Stimulated activated naive CD4-positive, alpha-beta T cell treated with Interleukin-2 at 50 U/mL for 16 hours (primary cell): ENCODE measurements around the gene CHMP2A.
"Not testable (repeated sequence)": the region's sequence is repeated elsewhere in the genome, so short reads cannot be mapped to it uniquely, and the experiment has no call there.

ENCODE experiments used
- DNase-seq: peaks from one replicate; lab custom pipeline; 2025; lab: John Stamatoyannopoulos, UW

CHMP2A gene

GRCh38 chr19:58554494-58555368, at the start of gene CHMP2A:
Gene CHMP2A (minus strand): TSS chr19:58555105. CDS start chr19:58554212, 893 bp downstream.
- no peak for DNase-seq

DNA sequence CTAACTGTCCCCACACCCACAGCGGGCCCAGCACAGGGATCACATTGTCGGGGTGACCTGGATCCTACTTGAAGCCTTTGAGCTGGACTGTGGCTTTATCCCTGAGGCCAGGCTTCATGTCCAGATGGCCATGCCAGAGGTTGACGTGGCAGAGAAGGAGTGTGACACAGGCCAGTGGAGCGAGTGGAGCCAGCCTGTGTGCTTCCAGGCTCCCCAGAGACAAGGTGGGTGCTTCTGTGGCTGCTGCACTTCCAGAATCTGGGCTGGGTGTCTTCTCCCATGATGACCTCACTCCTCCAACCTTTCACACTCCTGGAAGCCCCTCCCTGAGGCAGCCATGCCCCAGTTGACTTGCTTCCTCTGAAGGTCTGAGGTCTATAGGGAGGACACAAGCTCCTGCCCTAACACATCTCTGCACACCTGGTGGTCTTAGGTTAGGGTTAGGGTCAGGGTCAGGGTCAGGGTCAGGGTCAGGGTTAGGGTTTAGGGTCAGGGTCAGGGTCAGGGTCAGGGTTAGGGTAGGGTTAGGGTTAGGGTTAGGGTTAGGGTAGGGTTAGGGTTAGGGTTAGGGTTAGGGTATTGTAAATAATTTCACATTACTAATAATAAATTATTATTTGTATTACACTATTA, 31.3 kb upstream of the CHMP2A start:
- DNase-seq: no peak

DNA sequence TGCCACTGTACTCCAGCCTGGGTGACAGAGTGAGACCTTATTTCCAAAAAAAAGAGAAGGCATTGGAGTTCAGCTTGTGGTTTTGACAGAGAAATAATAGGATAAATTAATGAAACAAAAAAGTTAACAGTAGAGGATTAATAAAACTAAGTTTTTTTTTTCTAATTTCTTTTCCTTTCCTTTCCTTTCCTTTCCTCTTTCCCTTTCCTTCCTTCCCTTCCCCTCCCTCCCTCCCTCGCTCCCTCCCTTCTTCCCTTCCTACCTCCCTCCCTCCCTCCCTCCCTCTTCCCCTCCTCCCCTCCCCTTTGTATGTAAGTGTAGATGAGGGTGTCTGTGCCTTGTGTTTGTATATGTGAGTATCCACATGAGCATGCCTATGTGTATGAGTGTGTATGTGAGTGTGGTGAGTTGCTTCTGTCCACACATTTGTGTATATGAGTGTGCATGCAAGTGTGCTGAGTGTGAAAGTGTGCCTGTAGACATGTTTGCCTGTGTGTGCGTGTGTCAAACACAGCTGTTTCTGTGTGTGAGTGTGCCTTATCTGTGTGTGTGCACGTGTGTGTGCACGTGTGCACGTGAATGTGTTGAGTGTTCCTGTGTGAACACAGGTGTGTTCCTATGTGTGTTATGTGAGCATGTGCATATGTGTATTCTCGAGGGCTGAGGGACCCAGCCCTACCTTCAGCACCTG, 30.7 kb upstream of the CHMP2A start:
- DNase-seq: no peak

DNA sequence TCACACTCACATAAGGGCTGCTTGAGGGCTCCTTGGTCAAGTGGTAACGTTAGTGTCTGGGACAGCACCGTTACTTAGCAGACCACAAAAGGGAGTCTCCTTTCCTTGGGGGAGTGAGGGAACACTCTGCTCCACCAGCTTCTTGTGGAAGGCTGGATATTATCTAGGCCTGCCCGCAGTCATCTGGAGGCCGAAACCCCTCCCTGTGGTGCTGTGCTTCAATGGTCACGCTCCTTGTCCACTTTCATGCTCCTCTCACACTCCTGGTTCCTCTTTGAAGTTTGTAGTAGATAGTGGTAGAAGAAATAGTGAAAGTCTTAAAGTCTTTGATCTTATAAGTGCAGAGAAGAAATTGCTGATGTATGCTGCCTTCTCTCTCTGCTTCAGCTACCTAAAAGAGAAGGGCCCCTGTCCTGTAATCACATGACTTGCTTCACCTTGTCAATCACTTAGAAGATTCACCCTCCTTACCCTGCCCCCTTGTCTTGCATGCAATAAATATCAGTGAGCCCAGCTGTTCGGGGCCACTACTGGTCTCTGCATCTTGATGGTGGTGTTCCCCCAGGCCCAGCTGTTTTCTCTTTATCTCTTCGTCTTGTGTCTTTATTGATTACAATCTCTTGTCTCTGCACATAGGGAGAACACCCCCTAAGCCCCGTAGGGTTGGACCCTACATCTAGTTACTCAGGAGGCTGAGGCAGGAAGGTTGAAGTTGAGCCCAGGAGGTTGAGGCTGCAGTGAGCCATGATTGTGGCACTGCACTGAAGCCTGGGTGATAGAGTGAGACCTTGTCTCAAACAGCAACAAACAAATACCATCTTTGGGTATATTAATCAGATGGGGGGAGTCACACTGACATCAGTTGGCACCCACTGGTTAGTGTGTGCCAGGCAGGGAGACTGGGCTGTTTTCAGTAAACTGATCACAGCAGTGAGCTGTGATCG, 29.9 kb upstream of the CHMP2A start:
- DNase-seq: no peak

DNA sequence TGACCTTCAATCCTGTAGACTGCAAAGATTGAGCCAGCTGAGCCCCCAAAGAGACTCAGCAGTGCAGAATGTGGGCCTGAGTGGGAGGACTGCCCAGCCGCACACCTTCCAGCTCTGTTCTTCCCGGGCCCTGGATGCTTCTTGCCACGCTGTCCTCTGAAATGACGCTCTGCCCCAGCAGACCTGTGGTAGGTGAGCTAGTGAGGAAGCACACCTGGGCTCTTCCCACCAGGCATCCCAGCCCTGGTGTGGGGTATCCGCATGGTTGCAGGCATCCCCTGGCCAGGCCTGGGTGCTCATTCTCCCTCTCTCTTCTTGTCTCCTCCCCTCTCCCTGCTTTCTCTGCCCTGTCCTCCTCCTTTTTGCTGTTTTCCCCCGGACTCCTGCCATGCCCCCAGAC, 28.1 kb upstream of the CHMP2A start:
- DNase-seq: no peak

DNA sequence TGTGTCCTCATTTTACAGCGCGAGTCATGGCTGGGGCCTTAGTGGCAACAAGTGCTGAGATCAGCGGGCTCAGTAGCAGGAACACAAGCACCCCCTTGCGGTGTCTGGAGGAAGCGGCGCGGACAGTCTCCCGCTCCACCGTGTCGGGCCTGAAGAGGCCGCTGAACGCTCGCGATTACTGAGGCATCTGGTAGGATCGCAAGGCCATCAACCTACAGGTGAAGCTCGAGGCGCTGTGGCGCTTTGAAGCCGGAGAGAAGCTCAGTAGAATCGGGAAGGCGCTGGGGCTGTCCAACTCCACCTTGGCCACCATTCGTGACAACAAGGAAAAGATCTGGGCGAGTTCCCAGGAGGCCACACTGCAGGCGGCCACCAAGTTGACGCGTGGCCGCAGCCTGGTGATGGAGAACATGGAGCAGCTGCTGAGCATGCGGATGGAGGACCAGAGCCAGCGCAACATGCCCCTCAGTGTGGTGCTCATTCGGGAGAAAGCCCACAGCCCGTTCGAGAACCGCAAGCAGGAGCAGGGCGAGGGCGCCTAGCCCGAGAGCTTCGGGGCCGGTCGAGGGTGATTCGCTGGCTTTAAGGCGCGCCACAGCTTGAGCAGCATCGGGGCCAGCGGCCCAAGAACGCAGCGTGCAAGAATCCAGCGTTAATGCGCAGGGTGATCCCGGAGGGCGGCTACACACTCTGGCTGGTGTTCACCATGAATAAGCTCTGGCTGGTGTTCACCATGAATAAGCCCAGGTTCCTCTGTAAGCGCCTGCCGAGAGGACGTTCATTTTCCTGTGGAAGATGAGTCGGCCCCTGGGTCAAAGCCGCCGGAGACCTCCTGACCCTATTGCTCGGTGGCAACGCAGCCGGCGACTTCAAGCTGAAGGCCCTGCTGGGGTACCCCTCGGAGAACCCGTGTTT, 26.6 kb upstream of the CHMP2A start:
- no peak for DNase-seq

- DNase-seq: no peak
Observed at GRCh38 chr19:58579473-58580142, 24.7 kb upstream of the CHMP2A start.

DNA sequence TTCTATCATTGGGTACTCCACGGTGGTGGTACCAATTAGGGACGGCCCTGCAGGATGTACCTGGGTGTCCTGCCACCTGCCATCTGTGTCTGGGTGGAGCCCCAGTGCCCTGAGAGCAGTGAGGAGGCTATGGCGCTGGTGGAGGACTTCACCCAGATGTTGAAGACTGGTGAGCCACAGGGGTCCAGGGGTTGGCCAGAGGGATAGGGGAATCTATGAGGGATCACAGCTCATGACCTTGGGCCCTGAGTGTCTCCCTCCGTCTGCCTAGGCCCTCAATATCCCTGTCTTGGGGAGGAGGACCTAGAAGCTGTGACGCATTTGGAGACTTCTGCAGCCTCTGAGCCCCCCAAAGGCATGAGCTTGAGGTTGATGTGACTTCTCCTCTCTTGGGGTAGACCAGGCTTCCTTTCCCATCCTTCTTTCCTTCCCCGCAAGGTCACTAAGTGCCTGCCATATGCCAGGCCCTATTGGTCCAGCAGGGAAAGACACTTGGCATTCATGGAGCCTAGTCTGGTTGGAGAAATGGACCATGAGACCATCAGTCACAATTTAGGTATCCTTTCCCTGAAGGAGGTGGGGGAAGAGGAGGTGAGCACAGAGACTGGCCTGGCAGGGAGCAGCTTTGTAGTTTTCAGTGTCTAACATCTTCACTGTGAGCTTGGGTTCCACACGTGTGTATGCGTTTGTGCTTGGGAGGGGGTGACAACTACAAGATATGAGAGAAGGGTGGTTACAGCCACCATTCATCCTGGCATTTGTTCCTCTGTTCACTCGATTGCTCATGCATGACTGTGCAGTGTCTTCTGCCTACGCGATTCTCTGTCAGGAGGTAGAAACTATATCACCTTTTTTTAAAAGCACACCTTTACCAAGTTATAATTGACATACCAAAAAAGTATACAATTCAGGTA, 23.4 kb upstream of the CHMP2A start:
- DNase-seq: no peak

DNA sequence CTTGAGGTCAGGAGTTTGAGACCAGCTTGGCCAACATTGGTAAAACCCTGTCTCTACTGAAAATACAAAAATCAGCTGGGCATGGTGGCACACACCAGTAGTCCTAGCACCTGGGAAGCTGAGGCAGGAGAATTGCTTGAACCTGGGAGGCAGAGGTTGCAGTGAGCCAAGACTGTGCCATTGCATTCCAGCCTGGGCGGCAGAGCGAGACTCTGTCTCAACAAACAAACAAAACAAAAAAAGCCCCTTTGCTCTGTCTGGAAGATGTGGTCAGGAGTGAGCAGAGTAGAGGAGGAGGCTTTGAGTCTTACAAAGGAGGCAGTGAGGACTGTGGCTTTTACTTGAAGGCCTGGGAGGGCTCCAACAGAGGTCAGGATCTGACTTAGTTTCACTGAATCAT, 22.7 kb upstream of the CHMP2A start:
- not testable (repeated sequence) for DNase-seq

DNA sequence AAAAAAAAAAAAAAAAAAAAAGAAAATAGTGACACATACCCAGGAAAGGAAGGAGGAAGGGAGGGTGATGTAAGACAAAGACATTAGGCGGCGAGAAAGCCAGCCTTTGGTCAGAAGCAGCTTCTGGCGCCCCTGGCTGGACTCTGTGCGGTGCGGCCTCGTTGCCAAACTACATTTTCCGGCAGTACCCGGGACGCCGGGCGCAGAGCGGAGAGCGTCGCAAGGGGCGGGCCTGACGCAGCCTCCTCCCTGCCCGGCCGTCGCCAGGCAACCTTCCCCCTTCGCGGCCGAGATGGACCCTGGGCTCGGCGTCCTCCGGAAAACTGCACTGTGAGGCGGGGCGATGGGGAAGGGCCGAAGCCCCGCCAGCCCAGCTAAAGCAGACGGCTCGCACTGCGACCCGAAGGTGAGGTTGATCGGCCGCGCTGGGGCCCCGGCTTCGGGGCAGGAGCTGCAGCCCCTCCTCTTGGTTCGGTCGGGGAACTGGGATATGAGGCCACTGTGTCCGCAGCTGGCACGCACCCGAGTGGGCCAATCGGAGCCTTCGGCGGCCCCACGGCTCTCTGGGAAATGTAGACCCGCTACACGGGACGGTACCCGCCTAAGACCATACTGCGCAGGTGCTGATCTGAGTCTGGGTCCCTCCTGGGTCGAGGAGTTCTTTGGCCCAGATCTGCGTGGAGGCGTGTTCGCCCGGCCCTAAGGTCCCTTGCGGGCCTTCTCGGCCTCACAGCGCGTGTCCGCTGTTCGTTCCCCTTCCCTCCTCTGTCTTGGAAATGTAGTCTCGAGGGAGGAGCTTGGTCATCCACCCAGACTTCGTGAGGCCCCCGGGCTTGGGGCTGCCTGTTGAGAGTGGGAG, 20.5 kb upstream of the CHMP2A start:
- DNase-seq: no peak

- DNase-seq: no peak
Observed at GRCh38 chr19:58573658-58574164, 18.8 kb upstream of the CHMP2A start.

GRCh38 chr19:58572818-58573657, 18.1 kb upstream of the CHMP2A start, which contains the start of gene MZF1:
Gene MZF1 (minus strand): TSS chr19:58573335. CDS start chr19:58571389, 1,946 bp downstream.
- no peak for DNase-seq

DNA sequence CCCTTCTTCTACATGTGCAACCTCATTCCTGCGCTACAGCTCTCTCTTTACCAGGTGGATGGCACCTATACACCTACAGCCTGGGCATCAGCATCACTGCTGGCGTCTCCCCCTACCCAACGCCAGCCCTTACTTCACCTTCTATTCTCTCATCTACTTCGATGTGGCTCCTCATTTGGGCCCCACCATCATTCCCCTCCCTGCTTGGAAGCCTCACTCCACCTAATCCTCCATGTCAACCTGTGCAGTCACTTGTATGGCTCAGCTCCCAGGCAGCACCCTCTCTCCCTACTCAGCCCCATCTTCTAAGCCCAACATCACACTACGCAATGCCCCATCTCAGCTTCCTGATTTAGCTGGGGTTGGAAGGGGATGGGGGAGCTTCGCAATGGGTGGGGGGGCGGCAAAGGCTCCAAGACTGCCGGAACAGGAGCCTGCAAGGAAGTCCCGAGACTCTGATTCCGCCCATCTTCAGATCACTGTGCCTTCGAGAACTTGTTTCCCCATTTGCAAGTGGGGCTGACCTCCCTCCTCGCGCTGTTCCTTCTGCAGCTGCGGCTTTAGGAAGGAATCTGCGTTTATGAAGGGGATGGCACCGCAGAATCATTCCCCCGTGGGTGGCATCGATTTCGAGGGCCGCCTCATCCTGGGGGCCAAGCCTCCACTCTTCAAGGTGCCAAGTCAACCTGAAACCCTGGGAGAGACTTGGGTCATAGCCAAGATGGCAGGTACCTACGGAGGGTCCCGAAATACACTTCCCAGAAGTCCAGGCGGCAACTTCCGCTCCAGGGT, 17.3 kb upstream of the CHMP2A start:
- no peak for DNase-seq

DNA sequence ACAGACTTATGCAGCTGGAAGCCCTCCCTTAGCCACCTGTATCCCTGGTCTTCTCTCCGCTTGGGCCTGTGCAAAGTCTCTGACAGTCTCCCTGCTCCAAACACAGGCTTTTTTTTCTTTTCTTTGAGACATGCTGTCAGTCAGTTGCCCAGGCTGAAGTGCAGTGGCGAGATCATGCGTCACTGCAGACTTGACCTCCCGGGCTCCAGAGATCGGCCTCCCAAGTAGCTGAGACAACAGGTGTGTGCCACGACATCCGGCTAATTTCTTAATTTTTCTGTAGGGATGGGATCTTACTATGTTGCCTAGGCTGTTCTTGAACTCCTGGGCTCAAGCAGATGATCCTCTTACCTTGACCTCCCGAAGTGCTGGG, 16.7 kb upstream of the CHMP2A start:
- no peak for DNase-seq

DNA sequence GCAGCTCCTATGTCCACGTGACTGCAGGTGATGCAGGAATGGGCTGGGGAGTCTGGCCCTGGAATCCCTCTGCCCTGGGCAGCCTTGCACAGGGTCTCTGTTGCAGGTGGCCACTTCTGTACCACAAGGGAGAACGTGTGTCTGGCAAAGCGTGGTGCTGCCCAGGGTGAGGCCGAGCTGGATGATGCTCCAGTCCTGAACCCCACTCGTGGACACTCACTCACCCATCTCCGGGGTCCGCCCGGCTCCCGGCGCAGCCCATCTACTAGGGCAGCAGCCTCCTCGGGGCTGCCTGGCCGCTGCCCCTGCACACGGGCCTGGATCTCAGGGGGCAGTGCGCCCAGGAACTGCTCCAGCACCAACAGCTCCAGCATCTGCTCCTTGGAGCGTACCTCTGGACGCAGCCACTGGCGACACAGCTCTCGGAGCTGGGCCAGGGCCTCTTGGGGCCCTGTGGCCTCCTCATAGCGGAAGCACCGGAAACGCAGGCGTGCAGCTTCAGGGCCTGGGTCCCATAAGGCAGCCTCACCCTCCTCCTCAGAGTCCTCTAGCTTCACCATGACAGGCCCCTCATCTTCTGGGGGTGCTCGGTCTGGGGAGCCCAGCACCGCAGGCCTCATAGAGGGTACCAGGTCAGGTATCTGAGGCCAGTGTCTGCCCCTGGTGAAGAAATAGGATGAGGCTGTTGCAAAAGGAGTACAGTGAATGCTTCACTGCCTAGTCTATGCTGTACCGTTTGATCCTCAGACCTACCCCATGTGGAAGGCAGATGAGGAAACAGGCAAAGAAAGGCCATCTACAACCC, 16.1 kb upstream of the CHMP2A start:
- DNase-seq: no peak
